Chondrocyte (in vitro differentiated cells): ENCODE data around the gene CCDC39. TPM values are rescaled to one million over a fixed set of nuclear protein-coding genes. Genes with fewer than 3 reads are reported as not detected.
A peak's percentile ranks its signal among the peaks of the same experiment; 100 is the strongest.

Experiments used
- DNase-seq: peaks from one replicate; pipeline ENCODE4 v3.0.0; 2021; ENCODE audit warnings: mixed read lengths, low spot score
- H3K27ac Mint-ChIP-seq: one replicate; pipeline ENCODE4 v1.8.0; 2021; ENCODE audit warnings: mild to moderate bottlenecking, moderate library complexity, mixed read lengths; ENCODE audit not compliant: unreplicated experiment
- H3K27me3 Mint-ChIP-seq: 2 replicates; pipeline ENCODE4 v1.8.0; 2021; ENCODE audit warnings: low read depth, mixed read lengths
- H3K36me3 Mint-ChIP-seq: 2 replicates; pipeline ENCODE4 v1.8.0; 2021; ENCODE audit warnings: low read depth, mixed read lengths
- H3K4me1 Mint-ChIP-seq: 2 replicates; pipeline ENCODE4 v1.8.0; 2021; ENCODE audit warnings: low read depth, mild to moderate bottlenecking, mixed read lengths
- H3K4me3 Mint-ChIP-seq: one replicate; pipeline ENCODE4 v1.8.0; 2021; ENCODE audit warnings: mild to moderate bottlenecking, moderate library complexity, mixed read lengths; ENCODE audit not compliant: unreplicated experiment
- H3K9me3 Mint-ChIP-seq: 2 replicates; pipeline ENCODE4 v1.8.0; 2021; ENCODE audit warnings: low read depth, mixed read lengths
- CTCF ChIP-seq: fragments of 200-600 bp; sonication (generic); IDR thresholded peaks from 2 replicates; pipeline ENCODE4 v1.5.0; 2021; ENCODE audit warnings: antibody characterized with exemption, mild to moderate bottlenecking, moderate library complexity
- total RNA-seq: library from RNA; stranded (reverse); gene quantifications from 3 replicates; pipeline ENCODE4 v1.2.1, GENCODE V29; 2021

CCDC39 gene
- total RNA-seq, 1 donor from 2014 or later: not detected

- no peak overlapping the region for H3K4me3 Mint-ChIP-seq
These were observed 22.2 kb downstream of the CCDC39 start for GRCh38 chr3:180657094-180657493.

GRCh38 chr3:180656406-180656805 is 22.9 kb downstream of the CCDC39 start:
- Mint-ChIP-seq H3K4me3 (no peak overlapping the region), H3K9me3 (no peaks in the 10 kb centered on the region), H3K27ac (no peak overlapping the region), H3K36me3 (no peaks in the 10 kb centered on the region), H3K4me1 (no peaks in the 10 kb centered on the region), H3K27me3 (peaks cover 23% of the 10 kb centered on the region)
- DNase-seq: no peak
- TF ChIP-seq CTCF: no peak

More at GRCh38 chr3:180657094-180657493, 22.2 kb downstream of the CCDC39 start:
- peaks cover 25% of the 10 kb centered on the region for H3K27me3 Mint-ChIP-seq
- H3K27ac Mint-ChIP-seq: no peak overlapping the region
- no peaks in the 10 kb centered on the region for H3K9me3 Mint-ChIP-seq
- DNase-seq: no peak
- no peak for TF ChIP-seq CTCF
- H3K36me3 Mint-ChIP-seq: no peaks in the 10 kb centered on the region
- no peaks in the 10 kb centered on the region for H3K4me1 Mint-ChIP-seq

GRCh38 chr3:180646187-180646790 is 33.0 kb downstream of the CCDC39 start:
- no peak overlapping the region for H3K4me3 Mint-ChIP-seq
- H3K27me3 Mint-ChIP-seq: peaks cover 30% of the 10 kb centered on the region
- no peaks in the 10 kb centered on the region for H3K4me1 Mint-ChIP-seq
- no peaks in the 10 kb centered on the region for H3K9me3 Mint-ChIP-seq
- no peak overlapping the region for H3K27ac Mint-ChIP-seq
- DNase-seq: no peak
- peak; percentile 45 for TF ChIP-seq CTCF
- no peaks in the 10 kb centered on the region for H3K36me3 Mint-ChIP-seq

GRCh38 chr3:180640987-180641386 is 38.3 kb downstream of the CCDC39 start:
- no peak for TF ChIP-seq CTCF
- H3K9me3 Mint-ChIP-seq: no peaks in the 10 kb centered on the region
- H3K4me3 Mint-ChIP-seq: no peak overlapping the region
- H3K27ac Mint-ChIP-seq: no peak overlapping the region
- no peaks in the 10 kb centered on the region for H3K36me3 Mint-ChIP-seq
- peaks cover 19% of the 10 kb centered on the region for H3K27me3 Mint-ChIP-seq
- DNase-seq: no peak
- H3K4me1 Mint-ChIP-seq: no peaks in the 10 kb centered on the region

GRCh38 chr3:180633722-180634121 is 45.6 kb downstream of the CCDC39 start:
- H3K4me3 Mint-ChIP-seq: no peak overlapping the region
- H3K36me3 Mint-ChIP-seq: no peaks in the 10 kb centered on the region
- TF ChIP-seq CTCF: no peak
- H3K9me3 Mint-ChIP-seq: no peaks in the 10 kb centered on the region
- DNase-seq: no peak
- peaks cover 26% of the 10 kb centered on the region for H3K27me3 Mint-ChIP-seq
- H3K4me1 Mint-ChIP-seq: no peaks in the 10 kb centered on the region
- H3K27ac Mint-ChIP-seq: no peak overlapping the region
